Neuronal stem cell (in vitro differentiated cells): ENCODE measurements around the gene SLC49A3.

Experiments used
- DNase-seq: peaks from one replicate; pipeline ENCODE4 v3.0.0-alpha.2; 2013; ENCODE audit warnings: low spot score
- H2AFZ ChIP-seq: one replicate; pipeline ENCODE4 v1.6.1; 2013; ENCODE audit warnings: mild to moderate bottlenecking, low read length, inconsistent platforms
- H2AK5ac ChIP-seq: 2 replicates; pipeline ENCODE4 v1.6.1; 2013; ENCODE audit warnings: low read depth, mild to moderate bottlenecking, inconsistent platforms, low read length, moderate library complexity, mixed read lengths
- H2BK120ac ChIP-seq: 2 replicates; pipeline ENCODE4 v1.6.1; 2013; ENCODE audit warnings: low read depth, mild to moderate bottlenecking, inconsistent platforms, low read length, moderate library complexity, mixed read lengths
- H2BK12ac ChIP-seq: one replicate; pipeline ENCODE4 v1.6.1; 2013; ENCODE audit warnings: low read length, inconsistent platforms
- H2BK15ac ChIP-seq: 2 replicates; pipeline ENCODE4 v1.6.1; 2013; ENCODE audit warnings: mild to moderate bottlenecking, low read length, inconsistent platforms, mixed read lengths
- H2BK5ac ChIP-seq: one replicate; pipeline ENCODE4 v1.6.1; 2013; ENCODE audit warnings: inconsistent platforms, mild to moderate bottlenecking, low read length, moderate library complexity
- H3K14ac ChIP-seq: one replicate; pipeline ENCODE4 v1.6.1; 2013; ENCODE audit warnings: low read length, inconsistent platforms
- H3K18ac ChIP-seq: 2 replicates; pipeline ENCODE4 v1.6.1; 2013; ENCODE audit warnings: low read length, inconsistent platforms
- H3K23ac ChIP-seq: 2 replicates; pipeline ENCODE4 v1.6.1; 2013; ENCODE audit warnings: low read depth, mild to moderate bottlenecking, mixed read lengths, low read length, inconsistent platforms; ENCODE audit not compliant: poor library complexity
- H3K27ac ChIP-seq: replicated peaks from 3 replicates; pipeline ENCODE4 v1.5.1; 2013; ENCODE audit warnings: low read length, inconsistent platforms
- H3K27me3 ChIP-seq, 3 experiments: 2 replicates each; pipeline ENCODE4 v1.6.1; 2013; ENCODE audit warnings: low read length in 3 of 3, mild to moderate bottlenecking in 2 of 3, inconsistent platforms in 1 of 3, low read depth in 1 of 3, mixed read lengths in 1 of 3, moderate library complexity in 1 of 3; ENCODE audit not compliant: control insufficient read depth in 3 of 3, insufficient read depth in 3 of 3
- H3K36me3 ChIP-seq, 2 donors: replicated peaks in 1 of 2; 2 replicates each; pipeline ENCODE4 v1.6.1; 2013; ENCODE audit warnings: low read length in 2 of 2; ENCODE audit not compliant: control insufficient read depth in 2 of 2, insufficient read depth in 2 of 2
- H3K4ac ChIP-seq: 2 replicates; pipeline ENCODE4 v1.6.1; 2013; ENCODE audit warnings: inconsistent platforms, mild to moderate bottlenecking, low read length, moderate library complexity
- H3K4me1 ChIP-seq, 2 donors: 1 replicate in 1 of 2; 2 replicates in 1 of 2; pipeline ENCODE4 v1.6.1; 2013; ENCODE audit warnings: low read length in 2 of 2, low read depth in 1 of 2; ENCODE audit not compliant: control insufficient read depth in 2 of 2, insufficient read depth in 1 of 2
- H3K4me2 ChIP-seq: one replicate; pipeline ENCODE4 v1.6.1; 2013; ENCODE audit warnings: mild to moderate bottlenecking, low read length, inconsistent platforms; ENCODE audit not compliant: insufficient read depth, poor library complexity, severe bottlenecking
- H3K4me3 ChIP-seq, 2 donors: 2 replicates each; pipeline ENCODE4 v1.5.1; 2013; ENCODE audit warnings: low read length in 2 of 2, mild to moderate bottlenecking in 2 of 2, inconsistent platforms in 1 of 2, moderate library complexity in 1 of 2
- H3K79me1 ChIP-seq: one replicate; pipeline ENCODE4 v1.6.1; 2013; ENCODE audit warnings: low read depth, mild to moderate bottlenecking, inconsistent platforms, low read length, moderate library complexity
- H3K9ac ChIP-seq: one replicate; pipeline ENCODE4 v1.6.1; 2013; ENCODE audit warnings: mild to moderate bottlenecking, low read depth, low read length, inconsistent platforms; ENCODE audit not compliant: poor library complexity
- H3K9me3 ChIP-seq, 2 donors: replicated peaks in 1 of 2; 2 replicates each; pipeline versions ENCODE3 to v1.6.1; 2013; ENCODE audit warnings: low read length in 2 of 2, mild to moderate bottlenecking in 2 of 2, inconsistent platforms in 1 of 2, low read depth in 1 of 2, mixed read lengths in 1 of 2, moderate library complexity in 1 of 2; ENCODE audit not compliant: control insufficient read depth in 2 of 2, insufficient read depth in 1 of 2
- H4K8ac ChIP-seq: one replicate; pipeline ENCODE4 v1.6.1; 2013; ENCODE audit warnings: low read depth, mild to moderate bottlenecking, inconsistent platforms, low read length, moderate library complexity
- H4K91ac ChIP-seq: one replicate; pipeline ENCODE4 v1.6.1; 2013; ENCODE audit warnings: low read length, low read depth, mild to moderate bottlenecking, inconsistent platforms; ENCODE audit not compliant: poor library complexity
- WGBS, 2 donors: extraction: QIAGEN DNeasy Blood & Tissue Kit; methylation state at CpG; one replicate each; pipeline ENCODE4 v1.1.7; 2013; ENCODE audit warnings: missing lambda C conversion rate in 2 of 2, mixed read lengths in 1 of 2; ENCODE audit not compliant: insufficient read length in 2 of 2, insufficient replicate concordance in 1 of 2; ENCODE audit errors: extremely low coverage in 2 of 2; 5-methylcytosine and 5-hydroxymethylcytosine counted together

Gene SLC49A3

GRCh38 chr4:687971-688853, 739 bp downstream of the SLC49A3 start:
- peak overlapping the region; percentile 89 for H3K18ac ChIP-seq
- H3K36me3 ChIP-seq: no peaks in the 10 kb centered on the region
- peak overlapping the region; percentile 53 for H2BK5ac ChIP-seq
- H4K8ac ChIP-seq: no peak overlapping the region
- H3K23ac ChIP-seq: peak overlapping the region; percentile 91
- H3K4me3 ChIP-seq: peak overlapping the region in 1 of 2 donors; percentile 70
- H3K4me2 ChIP-seq: peak overlapping the region; percentile 71
- peaks cover 0 to 10% of the 10 kb centered on the region in 2 donors for H3K4me1 ChIP-seq
- peak overlapping the region; percentile 63 for H2BK120ac ChIP-seq
- H3K27ac ChIP-seq: no peak overlapping the region
- peak overlapping the region; percentile 3 for H3K4ac ChIP-seq
- no peak for DNase-seq
- peaks cover 7% of the 10 kb centered on the region for H3K79me1 ChIP-seq
- H2BK15ac ChIP-seq: peak overlapping the region; percentile 53
- H2AFZ ChIP-seq: no peak overlapping the region
- H2BK12ac ChIP-seq: peak overlapping the region; percentile 84
- H3K27me3 ChIP-seq: peaks cover 0 to 7% (median 0%) of the 10 kb centered on the region in 3 experiments
- peak overlapping the region; percentile 21 for H3K14ac ChIP-seq
- peak overlapping the region; percentile 30 for H4K91ac ChIP-seq
- H3K9ac ChIP-seq: peak overlapping the region; percentile 93
- peak overlapping the region; percentile 96 for H2AK5ac ChIP-seq
- no CpG with 5 or more reads among the region's 26 CpGs for WGBS, 2 donors
- H3K9me3 ChIP-seq: no peaks in the 10 kb centered on the region

- Histone ChIP-seq H2BK5ac (peak overlapping the region; percentile 60), H4K91ac (no peak overlapping the region), H3K18ac (peak overlapping the region; percentile 28), H2BK120ac (no peak overlapping the region), H2BK12ac (peak overlapping the region; percentile 73), H2BK15ac (peak overlapping the region; percentile 67), H3K9ac (no peak overlapping the region), H3K4ac (no peak overlapping the region), H3K14ac (no peak overlapping the region), H3K36me3 (no peaks in the 10 kb centered on the region), H3K23ac (peak overlapping the region; percentile 91), H3K4me3 (no peak overlapping the region), H3K27me3 (peaks cover 0 to 7% (median 0%) of the 10 kb centered on the region in 3 experiments), H2AK5ac (peak overlapping the region; percentile 96), H3K27ac (no peak overlapping the region), H3K4me1 (peaks cover 0 to 10% of the 10 kb centered on the region in 2 donors), H3K4me2 (no peak overlapping the region), H2AFZ (peak overlapping the region; percentile 28), H4K8ac (peak overlapping the region; percentile 43), H3K79me1 (peaks cover 5% of the 10 kb centered on the region), H3K9me3 (no peaks in the 10 kb centered on the region)
- WGBS, 2 donors: no CpG with 5 or more reads among the region's 38 CpGs
- no peak for DNase-seq
These were observed 1.6 kb downstream of the SLC49A3 start for GRCh38 chr4:687048-687970.

GRCh38 chr4:686413-687040, 2.4 kb downstream of the SLC49A3 start:
- Histone ChIP-seq H3K4me1 (peaks cover 0 to 10% of the 10 kb centered on the region in 2 donors), H3K79me1 (peaks cover 5% of the 10 kb centered on the region), H3K4me2 (no peak overlapping the region), H2BK12ac (peak overlapping the region; percentile 58), H2AFZ (no peak overlapping the region), H3K18ac (no peak overlapping the region), H3K27me3 (peaks cover 0 to 7% (median 0%) of the 10 kb centered on the region in 3 experiments), H3K14ac (no peak overlapping the region), H2BK120ac (no peak overlapping the region), H3K36me3 (no peaks in the 10 kb centered on the region), H2BK5ac (no peak overlapping the region), H4K8ac (no peak overlapping the region), H3K4ac (no peak overlapping the region), H3K9me3 (no peaks in the 10 kb centered on the region), H2BK15ac (peak overlapping the region; percentile 43), H3K4me3 (no peak overlapping the region), H4K91ac (peak overlapping the region; percentile 12), H3K27ac (no peak overlapping the region), H3K9ac (peak overlapping the region; percentile 60), H3K23ac (peak overlapping the region; percentile 91), H2AK5ac (peak overlapping the region; percentile 21)
- WGBS, 2 donors: no CpG with 5 or more reads among the region's 31 CpGs
- no peak for DNase-seq
